MG63 (cell line): ENCODE data around the gene AP3S1. TPM values are rescaled to one million over a fixed set of nuclear protein-coding genes. Genes with fewer than 3 reads are reported as not detected.
A peak's percentile ranks its signal among the peaks of the same experiment; 100 is the strongest.
"Not testable (repeated sequence)": the region's sequence is repeated elsewhere in the genome, so short reads cannot be mapped to it uniquely, and the experiment has no call there.

Experiments
- DNase-seq: peaks from one replicate; pipeline ENCODE4 v3.0.0-alpha.2; 2020
- H3K27me3 ChIP-seq: fragments of 250-450 bp; sonication (Bioruptor Pico); 2 replicates; pipeline ENCODE4 v1.5.1; 2020; ENCODE audit warnings: mild to moderate bottlenecking, moderate library complexity
- H3K36me3 ChIP-seq: fragments of 250-450 bp; sonication (Bioruptor Pico); 2 replicates; pipeline ENCODE4 v1.5.1; 2020; ENCODE audit warnings: mild to moderate bottlenecking, moderate library complexity
- H3K4me3 ChIP-seq: fragments of 250-450 bp; sonication (Bioruptor Pico); 2 replicates; pipeline ENCODE4 v1.5.1; 2020; ENCODE audit warnings: mild to moderate bottlenecking, moderate library complexity
- H3K9me3 ChIP-seq: fragments of 250-450 bp; sonication (Bioruptor Pico); 2 replicates; pipeline ENCODE4 v1.5.1; 2020; ENCODE audit warnings: mild to moderate bottlenecking, moderate library complexity
- total RNA-seq: library from RNA; depleted of rRNA; stranded (reverse); fragments of >200 nt; shearing (Covaris generic); gene quantifications from 2 replicates; pipeline ENCODE4 v1.2.3, GENCODE V29; 2014; ENCODE audit warnings: low replicate concordance; rRNA removed

Gene AP3S1
- 50.5 and 177 TPM in 2 replicates for total RNA-seq

DNA sequence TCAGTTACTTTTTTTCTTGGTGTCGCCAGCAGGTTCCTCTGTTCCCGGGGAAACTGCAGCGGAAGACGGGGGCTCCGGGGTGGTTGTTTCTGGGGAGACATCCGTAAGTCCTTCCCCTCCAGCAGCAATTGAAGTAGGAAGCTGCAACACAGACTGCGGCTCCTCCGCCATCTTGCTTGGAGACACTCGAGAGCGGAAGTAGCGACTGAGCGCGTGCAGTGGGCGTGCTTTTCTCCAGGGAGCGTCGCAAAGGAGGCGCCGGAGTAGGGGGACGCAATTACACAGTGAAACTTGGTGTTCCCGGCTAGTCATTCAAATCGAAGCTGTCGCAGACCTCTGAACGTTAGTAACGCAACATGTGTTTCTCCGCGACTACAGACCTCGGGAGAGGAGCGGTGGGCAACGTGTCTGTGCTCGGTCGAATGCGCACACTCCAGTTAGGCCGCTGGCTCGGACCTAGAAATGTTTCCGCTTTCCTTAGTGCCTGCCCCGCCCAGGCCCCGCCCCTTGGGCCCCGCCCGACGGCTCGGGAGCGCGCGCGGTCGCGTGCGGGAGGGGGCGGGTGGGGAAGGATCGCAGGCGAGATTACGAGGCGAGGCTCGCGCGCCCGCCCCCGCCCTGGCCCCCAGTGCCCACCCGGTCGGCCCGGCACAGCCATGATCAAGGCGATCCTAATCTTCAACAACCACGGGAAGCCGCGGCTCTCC, at the start of gene AP3S1, which contains the start of gene ATG12:
Gene AP3S1, plus strand, starts transcription at position 554 of the 707 bp plus-strand sequence. Its CDS starts 103 bp downstream, at position 657.
Gene ATG12, minus strand, starts transcription at position 184 of the 707 bp plus-strand sequence. Its CDS starts 13 bp downstream, at position 171.
- H3K27me3 ChIP-seq: no peaks in the 10 kb centered on the region
- H3K9me3 ChIP-seq: no peaks in the 10 kb centered on the region
- peak within 1 kb of the TSS; percentile 88 for H3K4me3 ChIP-seq
- DNase-seq: peak; percentile 95
- H3K36me3 ChIP-seq: peaks cover 22% of the 10 kb centered on the region

DNA sequence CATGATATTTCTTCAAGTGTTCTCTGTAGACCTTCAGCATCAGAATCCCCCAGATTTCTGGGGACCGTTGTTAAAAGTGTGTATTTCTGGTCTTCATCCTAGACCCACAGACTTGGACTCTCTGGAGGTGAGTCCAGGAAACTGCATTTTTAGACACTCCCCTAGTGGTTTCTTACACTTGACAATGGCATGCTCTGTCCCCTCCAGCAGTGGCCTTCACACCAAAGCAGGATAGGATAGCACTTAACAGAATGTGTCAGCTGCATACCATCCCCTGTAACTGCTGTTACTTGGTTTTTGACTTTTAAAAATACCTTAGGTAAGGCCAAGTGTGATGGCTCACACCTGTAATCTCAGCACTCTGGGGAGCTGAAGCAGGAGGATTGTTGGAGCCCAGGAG, 46.0 kb upstream of the AP3S1 start:
- Histone ChIP-seq H3K4me3 (no peak overlapping the region), H3K27me3 (peaks cover 9% of the 10 kb centered on the region), H3K9me3 (no peaks in the 10 kb centered on the region), H3K36me3 (no peaks in the 10 kb centered on the region)
- no peak for DNase-seq

DNA sequence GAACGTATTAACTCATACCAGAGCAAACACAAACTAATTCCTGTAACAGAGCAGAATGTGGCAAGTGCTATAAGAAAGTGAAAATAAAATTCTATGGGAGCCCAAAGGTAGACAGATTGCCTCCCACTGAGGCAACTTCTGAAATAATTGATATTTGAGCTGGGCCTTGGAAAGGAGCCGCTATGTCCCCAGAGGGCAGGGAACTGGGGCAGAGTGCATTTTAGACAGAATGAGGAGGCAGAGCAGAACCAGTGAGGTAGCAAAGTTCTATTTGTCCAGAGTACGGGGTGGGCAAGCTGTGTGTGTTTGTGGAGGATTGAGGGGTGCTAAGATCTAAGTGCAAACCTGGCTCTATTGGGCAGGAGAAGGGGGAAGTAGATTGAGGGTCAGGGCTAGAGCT, 45.1 kb upstream of the AP3S1 start:
- Histone ChIP-seq H3K27me3 (peaks cover 8% of the 10 kb centered on the region), H3K9me3 (no peaks in the 10 kb centered on the region), H3K4me3 (no peak overlapping the region), H3K36me3 (no peaks in the 10 kb centered on the region)
- DNase-seq: no peak

DNA sequence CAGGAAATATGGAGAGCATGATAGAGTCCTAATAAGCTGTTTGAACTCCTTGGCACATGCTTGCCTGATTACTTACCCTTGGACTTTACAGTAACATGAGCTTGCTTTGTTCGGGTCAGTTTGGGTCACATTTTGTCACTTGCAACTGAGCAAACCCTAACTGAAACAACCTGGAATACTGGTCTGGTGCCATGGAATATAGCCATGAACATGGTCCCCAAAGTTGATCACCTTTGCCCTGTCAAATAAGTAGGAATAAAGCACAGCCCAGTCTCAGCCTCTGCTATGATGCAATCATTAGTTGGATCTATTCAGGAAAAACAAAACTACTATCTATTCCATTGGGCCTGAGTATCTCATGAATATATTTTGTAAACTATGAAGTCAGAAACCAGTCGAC, 43.5 kb upstream of the AP3S1 start:
- no peaks in the 10 kb centered on the region for H3K36me3 ChIP-seq
- H3K27me3 ChIP-seq: peaks cover under 1% of the 10 kb centered on the region; the same call in 1 of the 2 replicates
- H3K4me3 ChIP-seq: no peak overlapping the region
- no peaks in the 10 kb centered on the region for H3K9me3 ChIP-seq
- DNase-seq: no peak

DNA sequence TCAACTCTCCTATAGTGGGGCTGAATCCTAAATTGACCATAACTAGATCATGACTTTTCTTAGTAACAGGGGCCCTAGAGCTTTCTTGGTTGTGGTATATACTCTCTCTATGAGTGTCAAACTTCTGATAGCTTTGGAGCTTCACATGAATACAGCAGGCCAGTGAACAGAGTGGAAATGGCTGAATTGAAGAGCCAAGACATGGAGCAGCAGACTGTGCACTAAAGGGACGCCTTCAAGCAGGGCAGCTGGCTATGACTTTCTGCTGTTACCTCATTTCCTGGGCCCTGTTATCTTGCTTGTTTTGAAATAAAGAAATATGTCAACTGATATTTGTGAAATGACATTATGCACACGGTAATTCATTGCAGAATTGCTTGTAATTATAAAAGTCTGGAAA, 41.6 kb upstream of the AP3S1 start:
- Histone ChIP-seq H3K9me3 (no peaks in the 10 kb centered on the region), H3K36me3 (no peaks in the 10 kb centered on the region), H3K4me3 (no peak overlapping the region), H3K27me3 (no peaks in the 10 kb centered on the region; the same call in 1 of the 2 replicates)
- no peak for DNase-seq

DNA sequence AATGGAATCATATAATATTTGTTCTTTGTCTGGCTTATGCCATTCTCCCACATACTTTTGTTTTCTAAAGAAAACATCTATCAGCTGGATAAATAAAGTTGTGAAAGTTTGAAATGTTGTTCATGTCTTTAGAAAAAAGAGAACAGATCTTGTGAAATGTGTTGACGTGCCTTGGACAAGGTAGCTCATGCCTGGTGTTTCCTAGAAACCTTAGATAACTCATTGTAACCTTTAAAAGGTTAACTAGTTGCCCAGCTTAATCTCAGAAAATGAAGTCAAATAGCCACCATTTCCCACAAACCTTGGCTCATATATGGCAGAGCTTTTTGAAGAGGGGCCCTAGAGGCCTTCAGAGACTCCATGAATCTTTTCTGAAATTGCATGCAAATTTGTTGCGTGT, 40.6 kb upstream of the AP3S1 start:
- Histone ChIP-seq H3K4me3 (no peak overlapping the region), H3K9me3 (no peaks in the 10 kb centered on the region), H3K27me3 (no peaks in the 10 kb centered on the region; the same call in 1 of the 2 replicates), H3K36me3 (no peaks in the 10 kb centered on the region)
- no peak for DNase-seq

DNA sequence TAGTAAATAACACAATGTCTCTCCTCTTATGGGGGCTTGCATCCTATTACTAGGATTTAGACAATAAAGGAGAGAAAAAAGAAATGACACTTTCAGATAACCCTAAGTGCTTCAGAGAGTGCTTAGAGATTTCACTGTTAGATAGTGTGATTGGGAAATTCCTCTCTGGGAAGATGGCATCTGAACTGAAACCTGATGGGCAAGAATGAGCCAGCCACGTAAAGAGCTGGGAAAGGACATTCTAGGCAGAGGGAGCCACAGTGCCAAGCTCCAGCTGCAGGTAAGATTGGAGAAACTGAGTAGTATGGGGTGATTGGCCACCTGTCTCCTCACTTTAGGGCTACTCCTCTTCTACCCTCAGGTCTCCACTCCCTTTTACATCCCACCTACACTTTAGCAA, 39.8 kb upstream of the AP3S1 start:
- DNase-seq: no peak
- H3K9me3 ChIP-seq: no peaks in the 10 kb centered on the region
- H3K4me3 ChIP-seq: no peak overlapping the region
- H3K36me3 ChIP-seq: no peaks in the 10 kb centered on the region
- H3K27me3 ChIP-seq: peaks cover 2% of the 10 kb centered on the region; the same call in 1 of the 2 replicates

DNA sequence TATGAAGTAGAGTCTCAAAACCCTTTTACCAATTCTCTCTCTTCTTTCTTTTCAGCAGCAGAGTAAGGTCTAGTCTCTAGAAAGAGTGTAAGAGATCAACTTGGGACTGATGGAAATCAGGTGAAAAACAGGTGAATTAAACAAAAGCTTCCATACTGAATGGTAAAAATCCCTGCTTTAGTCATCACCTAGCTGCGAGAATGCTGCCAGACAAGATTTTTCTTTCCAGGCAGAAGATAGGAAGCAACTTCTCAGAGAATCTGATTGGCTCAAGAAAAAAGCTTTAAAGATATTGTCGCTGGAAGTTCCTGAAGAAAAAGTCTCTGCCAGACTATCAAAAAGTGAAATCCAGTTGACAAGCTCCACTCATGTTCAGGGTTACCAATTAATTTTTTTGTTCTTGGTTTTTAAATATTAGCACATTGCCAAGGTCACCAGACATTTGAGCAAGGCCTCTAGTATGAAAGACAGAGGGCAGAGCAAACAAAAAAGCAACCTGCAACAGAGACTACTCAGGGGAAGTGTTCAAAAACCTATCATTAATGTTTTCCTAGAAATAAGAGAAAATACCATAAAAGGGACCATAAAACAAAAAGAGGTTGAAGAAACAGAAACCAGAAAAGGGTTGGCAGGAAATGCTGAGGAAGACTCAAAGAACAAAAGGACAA, 34.6 kb upstream of the AP3S1 start:
- DNase-seq: no peak
- no peaks in the 10 kb centered on the region for H3K36me3 ChIP-seq
- no peak overlapping the region for H3K4me3 ChIP-seq
- no peaks in the 10 kb centered on the region for H3K9me3 ChIP-seq
- H3K27me3 ChIP-seq: peaks cover 9% of the 10 kb centered on the region

DNA sequence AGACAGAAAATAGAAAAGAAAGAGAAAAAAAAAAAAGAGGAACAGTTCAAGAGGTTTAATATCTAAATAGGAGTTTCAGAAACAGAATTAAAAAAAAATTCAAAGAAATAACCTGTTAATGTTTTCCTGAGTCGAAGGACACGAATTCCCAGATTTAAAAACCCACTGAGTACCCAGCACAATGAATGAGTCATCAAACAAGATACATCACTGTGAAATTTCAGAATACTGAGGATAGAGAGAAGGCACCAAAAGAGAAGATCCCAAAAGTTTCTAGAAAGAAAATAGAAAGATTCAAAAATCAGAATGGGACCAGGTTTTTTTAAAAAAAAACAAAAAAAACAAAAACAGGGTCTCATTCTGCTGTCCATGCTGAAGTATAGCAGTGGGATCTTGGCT, 34.1 kb upstream of the AP3S1 start:
- Histone ChIP-seq H3K36me3 (no peaks in the 10 kb centered on the region), H3K4me3 (no peak overlapping the region), H3K27me3 (peaks cover 14% of the 10 kb centered on the region), H3K9me3 (no peaks in the 10 kb centered on the region)
- no peak for DNase-seq

DNA sequence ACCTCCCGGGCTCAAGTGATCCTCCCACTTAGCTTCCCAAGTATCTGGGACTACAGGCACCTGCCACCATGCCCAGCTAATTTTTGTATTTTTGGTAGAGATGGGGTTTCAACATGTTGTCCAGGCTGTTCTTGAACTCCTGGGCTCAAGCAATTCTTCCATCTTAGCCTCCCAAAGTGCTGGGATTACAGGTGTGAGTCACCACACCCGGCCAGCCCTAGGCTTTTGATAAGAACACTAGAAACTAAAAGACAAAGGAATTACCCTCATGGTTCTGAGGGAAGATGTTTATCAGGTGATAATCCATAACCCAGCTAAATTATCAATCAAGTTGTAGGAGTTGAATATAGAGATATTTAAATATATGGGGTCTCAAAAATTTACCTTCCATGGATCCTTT, 33.7 kb upstream of the AP3S1 start:
- not testable (repeated sequence) for H3K9me3 ChIP-seq, H3K36me3 ChIP-seq, H3K4me3 ChIP-seq, DNase-seq
- peaks cover 15% of the 10 kb centered on the region for H3K27me3 ChIP-seq

DNA sequence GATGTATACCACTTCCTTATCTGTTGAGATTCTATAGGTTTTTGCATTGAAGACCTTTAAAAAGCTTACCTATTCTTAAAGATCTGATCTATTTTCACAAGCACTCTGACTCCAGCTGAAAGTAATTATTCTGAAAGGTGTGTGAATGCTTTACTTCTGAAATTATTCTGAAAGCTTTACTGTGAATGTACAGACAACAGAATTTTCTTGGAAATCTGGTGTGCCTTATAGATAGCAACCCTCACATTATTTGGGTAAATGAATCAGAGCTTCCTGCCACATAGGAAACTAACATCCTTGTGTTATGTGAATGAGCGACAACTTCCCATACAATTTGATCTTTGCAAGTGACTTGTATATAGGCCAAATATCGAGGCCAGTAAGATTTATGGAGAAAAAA, 31.8 kb upstream of the AP3S1 start:
- Histone ChIP-seq H3K27me3 (peaks cover 34% of the 10 kb centered on the region), H3K36me3 (no peaks in the 10 kb centered on the region), H3K9me3 (no peaks in the 10 kb centered on the region), H3K4me3 (no peak overlapping the region)
- no peak for DNase-seq

DNA sequence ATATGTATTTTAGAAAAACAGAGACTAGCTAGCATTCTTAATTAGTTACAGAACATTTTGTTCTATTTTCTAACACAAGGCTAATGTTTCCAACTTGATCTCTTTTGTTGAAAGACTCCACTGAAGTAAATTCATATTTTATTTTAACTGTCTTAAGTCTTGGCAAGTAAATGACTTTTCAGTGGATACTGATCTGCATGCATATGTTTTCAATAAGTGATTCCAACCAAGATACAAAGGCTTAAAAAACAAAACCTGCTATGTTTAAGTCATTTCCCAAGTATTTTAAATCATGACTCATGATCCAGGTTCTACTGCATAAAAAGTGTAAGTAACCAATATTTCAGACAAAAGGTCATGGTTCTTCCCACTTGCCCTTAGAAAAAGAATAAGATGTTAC, 31.0 kb upstream of the AP3S1 start:
- Histone ChIP-seq H3K27me3 (peaks cover 42% of the 10 kb centered on the region), H3K4me3 (no peak overlapping the region), H3K9me3 (no peaks in the 10 kb centered on the region), H3K36me3 (no peaks in the 10 kb centered on the region)
- DNase-seq: no peak

DNA sequence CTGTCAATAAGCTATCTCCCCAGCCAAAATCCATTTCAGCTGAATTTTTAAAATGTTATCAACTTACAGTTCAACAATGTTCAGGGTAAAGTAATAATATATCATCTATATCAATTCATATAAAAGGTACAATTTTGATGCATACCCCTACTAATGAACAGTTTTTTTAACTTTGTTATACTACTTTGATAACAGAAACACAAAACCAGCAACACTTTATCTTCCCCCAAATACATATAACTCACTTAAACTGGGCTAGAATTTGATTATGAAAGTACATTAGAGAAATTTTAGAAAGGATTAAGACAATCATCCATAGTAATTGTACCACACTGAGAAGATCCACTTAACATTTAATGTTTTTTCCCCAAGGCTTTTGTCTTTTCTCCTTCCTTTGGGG, 30.3 kb upstream of the AP3S1 start:
- DNase-seq: no peak

DNA sequence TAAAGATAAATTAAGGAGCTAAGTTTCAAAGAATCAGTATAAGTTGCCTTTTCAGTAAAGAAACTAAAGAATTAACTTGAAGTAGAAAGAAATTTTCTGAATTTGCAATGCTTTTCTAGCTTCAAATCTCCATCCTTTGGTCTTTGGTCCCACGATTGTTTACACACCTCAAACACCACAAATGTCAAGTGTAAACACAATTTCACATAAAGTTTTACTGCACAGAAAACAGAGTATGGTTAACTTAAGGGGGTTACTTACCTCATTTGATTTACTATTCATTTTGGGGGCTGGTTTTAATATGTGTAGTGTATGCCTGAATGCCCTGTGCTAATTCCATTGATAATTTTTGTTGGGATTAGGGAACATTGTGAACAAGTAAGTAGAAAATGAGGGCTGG, 29.4 kb upstream of the AP3S1 start:
- Histone ChIP-seq H3K4me3 (no peak overlapping the region), H3K36me3 (no peaks in the 10 kb centered on the region), H3K9me3 (no peaks in the 10 kb centered on the region), H3K27me3 (peaks cover 56% of the 10 kb centered on the region)
- no peak for DNase-seq

More for the DNA sequence above, 30.3 kb upstream of the AP3S1 start:
- H3K9me3 ChIP-seq: no peaks in the 10 kb centered on the region
- H3K27me3 ChIP-seq: peaks cover 48% of the 10 kb centered on the region
- H3K36me3 ChIP-seq: no peaks in the 10 kb centered on the region
- H3K4me3 ChIP-seq: no peak overlapping the region

DNA sequence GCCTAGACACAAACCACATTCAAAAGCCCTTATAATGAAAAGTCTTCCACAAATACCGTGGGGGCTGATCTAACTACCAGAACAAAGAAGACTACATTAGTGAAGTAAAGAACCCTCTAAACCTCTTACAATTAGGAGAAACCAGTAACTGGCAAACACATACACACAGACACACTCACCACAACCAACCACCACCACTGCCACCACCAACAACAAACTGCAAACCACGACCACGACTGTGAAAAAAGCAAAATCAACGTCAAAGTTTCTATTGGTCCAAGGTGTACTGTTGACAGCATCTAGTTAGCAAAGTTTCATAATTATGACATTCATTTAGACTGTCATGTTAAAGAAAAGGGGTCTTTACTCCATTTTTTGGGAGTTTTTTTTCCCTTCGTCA, 28.0 kb upstream of the AP3S1 start:
- H3K9me3 ChIP-seq: no peaks in the 10 kb centered on the region
- no peak overlapping the region for H3K4me3 ChIP-seq
- H3K27me3 ChIP-seq: peaks cover 68% of the 10 kb centered on the region
- no peak for DNase-seq
- no peaks in the 10 kb centered on the region for H3K36me3 ChIP-seq

DNA sequence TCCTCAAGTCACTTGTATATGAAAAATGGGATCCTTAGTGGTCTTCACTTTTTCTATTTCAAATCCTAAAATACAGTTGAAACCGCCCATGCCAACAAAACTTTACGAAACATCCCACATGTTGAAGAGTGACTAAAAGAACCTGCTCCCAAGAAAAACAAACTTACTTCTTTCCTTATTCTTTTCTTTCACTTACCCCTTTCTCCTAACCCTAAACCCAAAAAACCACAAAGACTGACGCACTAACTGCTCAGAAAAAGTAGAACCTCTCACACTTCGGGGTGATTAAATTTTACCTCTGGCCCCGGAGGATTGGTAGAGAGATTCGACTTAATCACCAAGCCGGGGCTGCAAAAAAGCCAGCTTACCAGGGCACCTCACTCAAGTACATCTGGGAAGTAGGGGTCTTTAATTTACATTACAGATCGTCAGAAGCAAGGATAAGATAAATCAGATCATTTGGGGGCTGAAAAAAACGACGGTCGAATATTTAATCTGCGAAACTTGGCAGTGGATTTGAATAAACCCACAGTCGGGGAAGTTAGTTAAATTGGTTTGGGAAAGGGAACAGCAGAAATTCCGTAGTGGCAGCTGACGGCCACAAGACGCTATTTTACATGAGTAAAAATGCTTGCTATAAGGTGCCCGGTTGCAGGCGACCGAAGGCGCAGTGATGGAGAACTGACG, 26.6 kb upstream of the AP3S1 start:
- Histone ChIP-seq H3K4me3 (no peak overlapping the region), H3K27me3 (peaks cover 71% of the 10 kb centered on the region), H3K9me3 (no peaks in the 10 kb centered on the region), H3K36me3 (no peaks in the 10 kb centered on the region)
- no peak for DNase-seq

DNA sequence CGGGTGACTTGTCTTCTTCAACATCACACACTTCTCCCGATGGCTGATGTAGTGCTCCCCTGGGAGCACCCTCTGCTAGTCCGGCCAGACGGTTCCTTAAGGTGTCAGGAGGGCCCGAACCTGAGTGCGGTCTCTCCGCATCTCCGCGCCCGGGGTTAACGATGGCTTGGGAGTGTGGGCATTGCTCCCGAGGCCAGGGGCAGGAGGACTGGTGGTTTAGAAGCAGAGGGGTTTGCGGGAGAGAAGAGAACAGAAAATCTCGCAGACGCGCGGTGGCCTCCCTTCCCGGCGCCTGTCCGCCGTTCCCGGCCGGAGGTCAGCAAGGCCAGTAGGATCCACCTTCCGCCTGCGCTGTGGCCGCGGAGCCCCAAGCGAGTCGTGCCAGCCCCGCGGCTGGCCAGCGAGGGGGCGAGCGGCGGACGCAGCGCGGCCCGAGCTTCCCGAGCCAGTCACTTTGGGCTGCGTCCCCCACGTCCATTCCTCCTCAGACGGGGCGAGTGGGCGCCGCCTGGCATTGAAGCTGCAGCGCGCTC, 26.0 kb upstream of the AP3S1 start:
- peaks cover 76% of the 10 kb centered on the region for H3K27me3 ChIP-seq
- H3K36me3 ChIP-seq: no peaks in the 10 kb centered on the region
- H3K9me3 ChIP-seq: no peaks in the 10 kb centered on the region
- peak overlapping the region; percentile 28 for H3K4me3 ChIP-seq
- peak; percentile 34 for DNase-seq
